Epidermal melanocyte (primary cell): ENCODE results near the gene RAD51AP2.
"Not testable (repeated sequence)": the region's sequence is repeated elsewhere in the genome, so short reads cannot be mapped to it uniquely, and the experiment has no call there.

Experiments used
- DNase-seq: peaks from one replicate; pipeline ENCODE4 v3.0.0; 2011; ENCODE audit warnings: low spot score; ENCODE audit not compliant: insufficient read length

Gene RAD51AP2

DNA sequence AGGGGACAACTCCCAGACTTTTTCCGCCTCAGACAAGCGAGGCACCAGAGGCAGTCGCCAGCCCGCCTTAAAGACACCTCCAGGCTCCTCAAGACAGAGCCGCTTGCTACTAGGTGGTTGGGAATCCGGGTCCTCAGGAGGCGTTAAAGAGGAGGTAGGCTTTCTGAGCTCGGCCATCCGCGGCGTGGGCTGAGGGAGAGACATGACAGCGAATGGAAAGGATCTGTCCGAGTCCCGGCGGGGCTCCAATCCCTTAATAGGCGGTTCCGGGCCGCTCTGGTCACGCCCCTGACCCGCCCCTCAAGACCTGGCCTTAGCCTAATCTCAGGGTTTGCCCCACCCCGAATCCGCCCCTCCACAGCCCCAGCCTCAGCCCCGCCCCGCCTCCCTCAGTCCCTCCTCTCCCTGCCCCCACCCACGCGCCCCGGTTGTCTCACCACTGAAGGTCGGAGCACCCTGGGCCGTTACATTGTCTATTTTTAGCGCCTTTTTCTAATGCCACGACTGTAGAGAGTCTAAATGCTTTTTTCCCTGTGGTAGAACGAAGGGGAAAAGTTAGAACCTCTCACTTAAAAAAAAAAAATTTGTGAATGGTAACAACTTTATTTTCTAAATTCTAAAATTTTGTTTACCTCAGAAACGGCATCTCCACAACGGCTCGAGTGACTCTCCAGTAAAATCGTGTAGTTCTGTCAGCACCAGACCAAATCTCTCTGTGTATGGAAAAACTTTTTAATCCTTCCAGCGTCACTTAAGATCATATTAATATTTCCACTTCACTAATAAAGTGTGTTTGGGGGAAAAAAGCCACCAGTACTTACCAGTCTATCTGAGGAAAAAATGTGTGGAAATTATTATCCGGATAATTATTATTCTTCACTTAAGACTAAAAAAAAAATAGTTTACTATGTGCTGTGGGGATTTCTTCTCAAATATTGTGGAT lies at the start of gene RAD51AP2:
RAD51AP2 (minus strand) TSS at position 229 of the 943 bp plus-strand sequence; CDS start at position 204, 25 bp downstream.
- peak; percentile 34 for DNase-seq

DNA sequence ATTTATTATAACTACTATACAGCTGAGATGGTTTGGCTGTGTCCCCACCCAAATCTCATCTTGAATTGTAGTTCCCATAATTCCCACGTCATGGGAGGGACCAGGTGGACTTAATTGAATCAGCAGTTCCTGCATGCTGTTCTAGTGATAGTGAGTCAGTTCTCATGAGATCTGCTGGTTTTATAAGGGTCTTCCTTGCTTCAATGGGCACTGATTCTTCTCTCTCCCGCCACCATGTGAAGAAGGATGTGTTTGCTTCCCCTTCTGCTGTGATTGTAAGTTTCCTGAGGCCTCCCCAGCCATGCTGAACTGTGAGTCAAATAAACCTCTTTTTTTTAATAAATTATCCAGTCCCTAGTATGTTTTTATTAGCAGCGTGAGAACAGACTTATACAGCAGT lies 47.5 kb upstream of the RAD51AP2 start:
- not testable (repeated sequence) for DNase-seq

DNA sequence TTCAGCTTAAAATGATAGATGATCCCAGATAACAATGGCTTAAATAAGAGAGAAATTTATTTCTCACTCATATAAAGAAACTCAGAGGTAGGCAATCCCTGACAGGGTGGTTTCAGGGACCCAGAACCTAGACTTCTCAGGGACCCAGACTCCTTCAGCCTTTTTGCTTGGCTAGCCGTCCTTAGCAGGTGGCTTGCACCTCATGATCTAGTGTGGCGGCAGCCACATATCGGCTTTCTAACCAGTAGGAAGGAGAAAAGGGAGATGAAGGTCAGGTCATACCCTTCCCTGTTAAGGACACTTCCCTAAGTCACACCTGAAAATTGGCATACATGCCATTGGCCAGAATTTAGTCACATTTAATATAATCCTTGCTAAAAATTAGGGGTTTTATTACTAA lies 40.6 kb upstream of the RAD51AP2 start:
- DNase-seq = no peak

DNA sequence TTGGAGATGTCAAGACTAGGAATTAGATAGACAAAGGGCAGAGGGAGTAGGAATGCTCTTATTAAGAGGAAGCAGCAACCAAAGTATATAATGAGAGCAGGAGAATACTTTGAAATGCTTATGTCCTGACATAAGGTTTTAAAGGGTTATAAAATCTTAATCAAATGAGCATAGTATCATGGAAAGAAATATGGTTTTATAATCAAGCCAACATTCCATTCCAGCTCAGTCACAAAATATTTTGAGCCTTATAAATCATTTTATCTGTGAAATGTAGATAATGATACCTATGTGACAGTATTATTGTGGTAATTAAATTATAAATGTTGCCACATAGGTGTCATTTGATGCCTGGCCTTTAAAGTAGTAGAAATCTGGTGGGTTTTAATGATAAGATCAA lies 39.8 kb upstream of the RAD51AP2 start:
- DNase-seq = no peak

DNA sequence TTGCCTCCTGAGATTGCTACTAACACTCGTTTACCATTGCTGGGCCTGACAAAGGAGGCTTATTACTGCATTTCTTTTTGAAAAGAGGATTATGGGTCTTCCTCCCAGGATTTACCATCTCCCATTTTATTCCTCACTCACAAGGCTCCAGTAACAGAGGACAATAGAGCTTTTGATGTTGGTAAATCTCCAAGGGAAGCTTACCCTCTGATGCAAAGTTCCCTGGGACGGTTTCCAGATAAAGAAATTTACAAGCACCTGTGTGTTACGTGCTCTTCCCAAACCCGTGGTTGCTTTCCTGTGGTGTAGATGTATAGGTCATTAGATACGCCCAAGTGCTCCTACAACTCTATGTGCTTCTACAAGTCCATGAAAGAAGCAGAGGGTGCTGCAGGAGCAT lies 39.4 kb upstream of the RAD51AP2 start:
- no peak for DNase-seq

GRCh38 chr2:17555150-17555549 lies 36.9 kb upstream of the RAD51AP2 start:
- no peak for DNase-seq

GRCh38 chr2:17550907-17551306 lies 32.7 kb upstream of the RAD51AP2 start:
- DNase-seq = no peak

GRCh38 chr2:17547737-17548136 lies 29.5 kb upstream of the RAD51AP2 start:
- DNase-seq = no peak

- DNase-seq = no peak
Measured at GRCh38 chr2:17547237-17547636, 29.0 kb upstream of the RAD51AP2 start.

DNA sequence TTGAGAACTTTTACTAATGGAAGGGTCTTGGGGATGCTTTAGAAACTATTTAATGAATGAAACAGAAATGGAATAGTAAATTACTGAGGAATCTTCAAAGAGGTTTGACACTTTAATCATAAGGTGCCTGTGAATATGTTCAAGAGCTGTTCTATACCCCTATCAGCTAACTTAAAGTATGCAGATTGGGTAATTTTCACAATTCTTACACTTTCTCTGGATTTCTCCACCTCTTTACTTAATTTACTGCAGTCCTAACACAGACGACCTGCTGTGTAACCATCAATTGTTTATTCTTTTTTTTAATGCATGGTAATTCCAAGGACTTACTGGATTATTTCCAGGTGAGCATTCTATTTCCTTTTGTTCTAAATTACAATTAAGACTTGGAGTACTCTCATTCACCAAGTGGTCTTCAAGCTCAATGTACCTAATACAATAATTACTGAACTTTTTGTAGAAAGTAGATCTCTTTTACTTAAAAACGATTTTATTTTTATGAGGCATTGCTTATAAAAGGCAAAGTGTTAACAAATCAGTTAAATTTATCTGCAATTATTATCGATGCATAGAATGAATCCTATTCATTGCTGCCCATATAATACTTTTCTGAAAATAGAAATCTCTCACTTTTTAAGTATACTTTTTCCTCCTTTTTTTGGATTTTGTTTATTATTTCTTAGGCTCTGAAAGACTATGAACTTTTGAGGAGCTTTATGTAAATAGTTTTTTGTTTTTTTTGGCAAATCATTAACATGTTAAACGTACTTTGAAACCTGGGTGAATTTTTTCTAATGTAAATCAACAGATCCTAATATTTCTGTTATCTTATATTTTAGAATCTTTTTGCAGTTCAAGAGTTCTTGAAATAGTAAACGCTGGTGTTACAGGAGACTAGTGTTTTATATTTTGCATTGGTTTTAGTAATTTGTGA lies 27.7 kb upstream of the RAD51AP2 start:
- no peak for DNase-seq

GRCh38 chr2:17544256-17544655 lies 26.0 kb upstream of the RAD51AP2 start:
- DNase-seq = no peak

- DNase-seq = no peak
Measured at GRCh38 chr2:17543848-17544247, 25.6 kb upstream of the RAD51AP2 start.

GRCh38 chr2:17543131-17543660 lies 25.0 kb upstream of the RAD51AP2 start:
- no peak for DNase-seq

GRCh38 chr2:17542471-17542870 lies 24.2 kb upstream of the RAD51AP2 start:
- DNase-seq = no peak

GRCh38 chr2:17541531-17541950 lies 23.3 kb upstream of the RAD51AP2 start:
- DNase-seq = no peak

GRCh38 chr2:17540813-17541530 lies 22.7 kb upstream of the RAD51AP2 start:
- DNase-seq = no peak

DNA sequence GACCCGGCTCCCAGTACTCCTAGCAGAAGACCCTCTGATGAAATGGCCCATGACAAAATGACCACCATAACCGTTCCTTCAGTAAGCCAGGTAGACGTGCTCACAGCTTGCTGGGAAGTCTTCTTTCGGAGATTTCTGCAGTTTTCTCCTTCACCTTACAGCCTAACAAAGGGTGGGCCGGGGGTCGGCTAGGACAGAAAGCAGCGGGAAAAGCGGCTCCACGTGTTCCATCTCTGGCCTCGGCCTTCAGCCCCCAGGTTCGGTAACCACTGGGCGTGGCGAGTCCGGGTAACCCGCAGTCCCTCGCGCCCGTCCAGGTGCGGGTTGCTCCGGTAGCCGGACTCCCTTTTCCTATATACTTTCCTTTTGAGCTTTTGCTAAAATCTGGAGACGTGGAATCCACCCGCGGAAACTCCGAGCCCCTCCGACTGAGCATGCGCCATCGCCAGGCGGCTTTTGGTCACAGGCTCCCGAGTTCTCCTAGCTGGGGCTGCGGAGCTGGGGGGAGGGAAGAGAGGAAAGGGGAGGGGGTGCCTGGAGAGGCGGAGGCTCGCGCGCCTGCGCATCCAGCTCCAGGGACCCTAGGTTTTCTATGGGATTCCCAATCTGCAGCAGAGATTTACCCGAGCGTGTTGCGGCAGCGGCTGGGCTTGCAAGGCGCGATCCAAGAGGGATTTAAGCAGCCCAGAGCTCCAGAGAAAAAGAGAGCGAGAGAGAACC lies 22.0 kb upstream of the RAD51AP2 start, which contains the start of gene VSNL1:
VSNL1 (plus strand) TSS at position 604 of the 720 bp plus-strand sequence. CDS start 51,379 bp downstream, outside the sequence.
- no peak for DNase-seq

DNA sequence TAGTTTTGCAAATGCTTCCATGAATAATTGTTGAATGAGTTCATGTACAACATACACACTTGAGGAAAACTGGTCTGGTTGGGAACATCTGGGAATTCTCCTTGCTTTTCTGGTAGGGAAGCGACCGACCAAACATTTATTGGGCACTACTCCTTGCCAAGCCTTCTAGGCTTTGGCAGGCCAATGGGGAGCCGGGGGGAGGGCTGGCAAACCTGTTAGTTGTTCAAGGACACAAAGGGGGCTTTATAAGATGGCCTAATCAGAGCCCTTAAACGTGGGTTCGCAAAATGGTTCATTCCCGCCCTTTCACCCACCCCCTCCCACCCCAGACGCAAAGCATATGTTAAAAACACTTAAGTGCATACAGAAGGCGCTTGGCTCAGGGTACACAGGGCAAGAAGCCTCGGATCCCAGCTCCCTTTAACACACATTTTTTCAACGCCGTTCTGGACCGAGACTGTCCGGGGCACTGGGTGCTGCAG lies 21.4 kb upstream of the RAD51AP2 start:
- DNase-seq = no peak

- DNase-seq = no peak
Measured at GRCh38 chr2:17538844-17539554, 20.8 kb upstream of the RAD51AP2 start.
